Sigmoid colon (tissue), 7 donors: Measurements from ENCODE around the gene INO80E. TPM values are rescaled to one million over a fixed set of nuclear protein-coding genes. Genes with fewer than 3 reads are reported as not detected.

Source experiments
- DNase-seq: peaks from one replicate; pipeline ENCODE4 v3.0.0-alpha.2; 2019
- H3K27ac ChIP-seq, 4 donors: fragments of 200-600 bp; sonication (generic); one replicate each; pipeline ENCODE4 v1.5.1; 2016 to 2019; ENCODE audit warnings: mild to moderate bottlenecking in 1 of 4
- H3K27me3 ChIP-seq, 3 donors: fragments of 200-600 bp; sonication (generic); one replicate each; pipeline ENCODE4 v1.5.1; 2019; ENCODE audit warnings: mild to moderate bottlenecking in 1 of 3
- H3K36me3 ChIP-seq, 4 donors: fragments of 200-600 bp; sonication (generic); one replicate each; pipeline ENCODE4 v1.5.1; 2016 to 2019
- H3K4me1 ChIP-seq, 4 donors: fragments of 200-600 bp; sonication (generic); one replicate each; pipeline ENCODE4 v1.5.1; 2017 to 2019
- H3K4me3 ChIP-seq, 4 donors: fragments of 200-600 bp; sonication (generic); one replicate each; pipeline ENCODE4 v1.5.1; 2017 to 2019; ENCODE audit warnings: mild to moderate bottlenecking in 2 of 4, moderate library complexity in 1 of 4
- H3K9me3 ChIP-seq, 4 donors: fragments of 200-600 bp in 3 of 4; sonication (generic) in 3 of 4; one replicate each; pipeline versions ENCODE4 v1.5.1 to v1.6.1; 2013 to 2019
- EP300 ChIP-seq, 4 donors: sonication (generic); formaldehyde crosslinking; IDR thresholded peaks; one replicate each; pipeline ENCODE4 v1.6.1; 2017; ENCODE audit warnings: antibody characterized with exemption in 4 of 4
- POLR2A ChIP-seq, 2 donors: fragments of 450-650 bp; IDR thresholded peaks; one replicate each; pipeline ENCODE4 v1.6.1; 2016; ENCODE audit warnings: antibody characterized with exemption in 2 of 2, mild to moderate bottlenecking in 2 of 2, moderate library complexity in 2 of 2
- POLR2AphosphoS5 ChIP-seq, 4 donors: sonication (generic); formaldehyde crosslinking; IDR thresholded peaks; one replicate each; pipeline ENCODE4 v1.6.1; 2017; ENCODE audit warnings: antibody characterized with exemption in 4 of 4
- WGBS, 2 donors: extraction: QIAGEN DNeasy Blood & Tissue Kit; methylation state at CpG; one replicate each; pipeline ENCODE4 v1.1.7; 2013; 5-methylcytosine and 5-hydroxymethylcytosine counted together
- intact Hi-C: fragments of 100-400 bp; cut with DNase I; formaldehyde crosslinking; loops from one replicate; pipeline ENCODE4 v1.15.1; 2023
- polyA plus RNA-seq, 3 donors: library from polyadenylated mRNA; stranded (reverse); fragments of 200-250 nt; gene quantifications; one replicate each; pipeline ENCODE4 v1.2.3, GENCODE V29; 2013
- total RNA-seq, 4 donors: library from RNA; depleted of rRNA; stranded (reverse); fragments of >200 nt; gene quantifications; one replicate each; pipeline ENCODE4 v1.1.0, GENCODE V29; 2016
- TF ChIP-seq, protein P1 (sequence below), 4 experiments: fragments of 450-650 bp in 3 of 4; fragments of 200-600 bp in 1 of 4; IDR thresholded peaks; one replicate each; pipeline ENCODE4 v1.5.1; 2016 to 2019; ENCODE audit warnings: antibody characterized with exemption in 4 of 4, mild to moderate bottlenecking in 3 of 4, moderate library complexity in 2 of 4
- donor health status: healthy with polysubstance abuse.
- donor health status: Bipolar disorder and iron deficiency.
- donor health status: healthy.

INO80E gene
- total and polyA plus RNA-seq, 7 donors: 49.2 to 174 (median 59.8) TPM

DNA sequence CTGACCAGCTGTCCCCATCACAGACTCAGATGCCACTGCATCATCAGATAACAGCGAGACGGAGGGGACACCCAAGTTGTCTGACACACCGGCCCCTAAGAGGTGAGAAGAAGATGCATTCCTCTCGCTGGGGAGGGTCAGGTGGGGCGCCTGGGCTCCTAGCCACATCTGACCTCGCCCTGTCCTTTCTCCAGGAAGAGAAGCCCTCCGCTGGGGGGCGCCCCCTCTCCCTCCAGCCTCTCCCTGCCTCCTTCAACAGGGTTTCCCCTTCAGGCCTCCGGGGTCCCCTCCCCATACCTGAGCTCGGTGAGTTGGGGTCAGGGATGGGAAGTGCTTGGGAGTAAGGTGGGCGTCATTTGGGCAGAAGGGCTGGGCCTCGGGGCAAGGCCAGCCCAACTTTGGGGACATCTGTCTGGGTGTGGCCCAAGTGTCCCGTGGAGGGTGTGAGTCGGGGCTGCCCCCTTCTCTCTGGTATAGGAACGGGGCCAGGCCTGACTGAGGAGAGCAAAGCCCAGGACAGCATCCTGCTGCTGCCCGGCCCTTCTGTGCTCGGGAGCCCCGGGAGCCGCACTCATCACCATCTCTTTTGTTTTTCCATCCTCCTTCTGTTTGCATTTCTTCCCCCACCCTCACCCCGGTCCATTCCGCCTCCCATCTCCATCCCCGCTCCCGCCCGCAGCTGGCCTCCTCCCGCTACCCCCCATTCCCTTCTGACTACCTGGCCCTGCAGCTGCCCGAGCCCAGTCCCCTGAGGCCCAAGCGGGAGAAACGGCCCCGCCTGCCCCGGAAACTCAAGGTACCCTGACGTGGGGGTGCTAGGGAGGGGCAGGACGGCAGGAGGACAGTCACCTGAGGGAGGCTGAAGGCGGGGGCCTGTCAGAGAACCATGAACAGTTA is 4.9 kb downstream of the INO80E start:
- no peak for TF ChIP-seq POLR2AphosphoS5 (IDR thresholded peaks at IDR 0.05)
- no peak for TF ChIP-seq POLR2A (IDR thresholded peaks at IDR 0.05)
- TF ChIP-seq, protein P1, sequence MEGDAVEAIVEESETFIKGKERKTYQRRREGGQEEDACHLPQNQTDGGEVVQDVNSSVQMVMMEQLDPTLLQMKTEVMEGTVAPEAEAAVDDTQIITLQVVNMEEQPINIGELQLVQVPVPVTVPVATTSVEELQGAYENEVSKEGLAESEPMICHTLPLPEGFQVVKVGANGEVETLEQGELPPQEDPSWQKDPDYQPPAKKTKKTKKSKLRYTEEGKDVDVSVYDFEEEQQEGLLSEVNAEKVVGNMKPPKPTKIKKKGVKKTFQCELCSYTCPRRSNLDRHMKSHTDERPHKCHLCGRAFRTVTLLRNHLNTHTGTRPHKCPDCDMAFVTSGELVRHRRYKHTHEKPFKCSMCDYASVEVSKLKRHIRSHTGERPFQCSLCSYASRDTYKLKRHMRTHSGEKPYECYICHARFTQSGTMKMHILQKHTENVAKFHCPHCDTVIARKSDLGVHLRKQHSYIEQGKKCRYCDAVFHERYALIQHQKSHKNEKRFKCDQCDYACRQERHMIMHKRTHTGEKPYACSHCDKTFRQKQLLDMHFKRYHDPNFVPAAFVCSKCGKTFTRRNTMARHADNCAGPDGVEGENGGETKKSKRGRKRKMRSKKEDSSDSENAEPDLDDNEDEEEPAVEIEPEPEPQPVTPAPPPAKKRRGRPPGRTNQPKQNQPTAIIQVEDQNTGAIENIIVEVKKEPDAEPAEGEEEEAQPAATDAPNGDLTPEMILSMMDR (IDR thresholded peaks at IDR 0.05): no peak
- Histone ChIP-seq H3K4me3 (no peak overlapping the region), H3K27me3 (no peaks in the 10 kb centered on the region), H3K27ac (no peak overlapping the region), H3K4me1 (peaks cover 0 to 21% (median 19%) of the 10 kb centered on the region in 4 donors), H3K36me3 (peaks cover 0 to 53% (median 9%) of the 10 kb centered on the region in 4 donors), H3K9me3 (no peaks in the 10 kb centered on the region)
- no peak for DNase-seq
- intact Hi-C loops: no loop called here
- 86 to 88% methylated on average over 33 of the region's 33 CpGs for WGBS, 2 donors

DNA sequence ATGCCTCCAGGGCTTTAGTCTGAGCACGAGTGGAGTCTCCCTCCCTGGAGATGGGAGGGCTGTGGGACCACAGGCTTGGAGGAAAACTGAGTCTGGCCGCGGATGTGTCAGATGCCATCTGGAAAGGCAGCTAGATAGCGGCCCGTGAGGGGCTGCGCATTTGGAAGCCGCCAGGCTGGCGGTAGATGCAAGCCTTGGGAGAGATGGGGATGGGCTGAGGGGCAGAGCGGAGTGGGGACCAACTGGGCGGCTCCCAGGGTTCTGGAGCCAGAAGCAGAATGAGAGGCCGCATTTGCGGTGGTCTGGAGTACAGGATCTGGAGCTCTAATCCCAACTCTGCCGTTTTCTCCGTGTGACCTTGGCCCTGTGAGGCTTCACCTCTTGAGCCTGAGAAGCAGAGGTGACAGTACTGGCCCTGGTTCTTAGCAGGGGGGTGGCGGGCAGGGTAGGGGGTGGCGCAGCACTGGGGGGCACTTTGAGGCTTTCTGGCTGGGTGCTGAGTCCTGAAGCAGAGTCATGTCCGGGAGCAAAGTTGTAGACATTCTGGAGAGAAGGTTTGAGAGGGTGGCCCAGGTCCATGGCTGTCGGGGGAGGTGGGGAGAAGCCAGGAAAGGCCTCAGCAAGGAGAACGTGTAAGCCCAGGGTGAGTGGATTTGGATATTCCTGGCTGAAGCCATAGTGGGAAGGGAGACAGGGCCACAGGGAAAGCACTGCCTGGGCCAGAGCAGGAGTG is 6.7 kb downstream of the INO80E start:
- peaks cover 0 to 48% (median 9%) of the 10 kb centered on the region in 4 donors for H3K36me3 ChIP-seq
- no peak overlapping the region for H3K27ac ChIP-seq
- TF ChIP-seq, protein P1 (IDR thresholded peaks at IDR 0.05): no peak
- no peak for TF ChIP-seq EP300 (IDR thresholded peaks at IDR 0.05)
- no peak for TF ChIP-seq POLR2AphosphoS5 (IDR thresholded peaks at IDR 0.05)
- TF ChIP-seq POLR2A (IDR thresholded peaks at IDR 0.05): no peak
- peaks cover 0 to 9% (median 6%) of the 10 kb centered on the region in 4 donors for H3K4me1 ChIP-seq
- intact Hi-C loops: no loop called here
- H3K4me3 ChIP-seq: no peak overlapping the region
- H3K9me3 ChIP-seq: no peaks in the 10 kb centered on the region
- H3K27me3 ChIP-seq: no peaks in the 10 kb centered on the region
- WGBS, 2 donors: 90 to 92% methylated on average over 19 of the region's 19 CpGs
- no peak for DNase-seq

DNA sequence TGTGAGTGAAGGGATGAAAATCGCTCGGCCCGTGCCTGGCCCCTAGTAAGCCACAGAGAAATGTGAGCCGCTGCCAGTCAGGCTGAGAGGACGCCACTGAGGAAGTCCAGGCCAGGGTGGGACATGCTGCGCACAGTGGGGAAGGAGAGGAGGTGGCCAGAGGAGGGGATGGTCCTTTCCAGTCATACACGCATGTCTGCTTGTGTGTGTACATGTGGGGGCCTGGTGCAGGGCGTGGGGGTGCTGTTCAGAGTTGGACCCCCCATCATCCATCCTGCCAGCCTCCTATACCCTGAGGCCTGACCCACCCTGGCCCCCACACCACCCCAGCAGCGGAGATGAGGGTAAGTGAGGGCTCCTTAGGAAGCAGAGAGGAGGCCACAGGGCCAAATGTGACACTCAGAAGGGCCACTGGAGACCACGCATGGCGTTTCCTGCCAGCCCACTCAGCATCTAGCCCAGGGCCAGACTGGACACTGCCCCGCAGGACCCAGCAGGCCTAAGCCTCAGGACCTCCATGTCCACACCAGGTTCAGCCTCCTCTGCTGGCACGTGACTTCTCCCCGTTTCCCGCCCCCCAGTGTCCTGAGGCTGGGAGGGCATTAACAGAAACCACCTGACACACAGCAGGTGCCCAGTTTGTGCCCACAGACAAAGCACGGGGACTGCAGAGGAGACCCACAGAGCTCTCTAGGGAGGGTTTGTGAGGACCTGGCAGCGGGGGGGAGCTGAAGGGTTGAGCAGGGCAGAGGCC is 7.8 kb downstream of the INO80E start:
- Histone ChIP-seq H3K9me3 (no peaks in the 10 kb centered on the region), H3K36me3 (peaks cover 0 to 41% (median 7%) of the 10 kb centered on the region in 4 donors), H3K27ac (no peak overlapping the region), H3K27me3 (peaks cover 0 to 6% (median under 1%) of the 10 kb centered on the region in 3 donors), H3K4me3 (no peak overlapping the region), H3K4me1 (peaks cover 0 to 9% (median 6%) of the 10 kb centered on the region in 4 donors)
- intact Hi-C loops: no loop called here
- TF ChIP-seq EP300 (IDR thresholded peaks at IDR 0.05) (no peak), POLR2A (IDR thresholded peaks at IDR 0.05) (no peak), POLR2AphosphoS5 (IDR thresholded peaks at IDR 0.05) (no peak)
- TF ChIP-seq, protein P1 (IDR thresholded peaks at IDR 0.05): no peak
- no peak for DNase-seq
- WGBS, 2 donors: 86 to 88% methylated on average over 17 of the region's 17 CpGs

DNA sequence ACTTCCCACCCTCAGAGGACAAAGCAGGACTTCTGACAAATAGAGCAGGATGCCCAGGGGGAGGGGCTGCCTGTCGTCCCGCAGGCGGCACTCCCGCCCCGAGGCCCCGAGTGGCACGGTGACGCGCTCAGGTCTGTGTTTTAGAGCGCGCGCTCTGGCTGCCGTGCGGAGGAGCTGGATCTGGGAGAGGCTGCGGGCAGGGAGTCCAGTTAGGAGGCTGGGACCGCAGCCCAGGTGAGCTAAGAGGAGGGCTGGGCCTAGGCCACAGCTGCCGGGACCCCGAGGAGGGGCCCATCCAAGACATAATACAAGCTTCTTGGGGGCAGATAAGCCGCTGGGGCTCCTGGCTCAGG is 8.4 kb downstream of the INO80E start:
- Histone ChIP-seq H3K9me3 (no peaks in the 10 kb centered on the region), H3K36me3 (peaks cover 0 to 36% (median 7%) of the 10 kb centered on the region in 4 donors), H3K4me1 (peaks cover 0 to 9% (median 6%) of the 10 kb centered on the region in 4 donors), H3K27ac (no peak overlapping the region), H3K27me3 (peaks cover 0 to 12% (median 6%) of the 10 kb centered on the region in 3 donors), H3K4me3 (no peak overlapping the region)
- TF ChIP-seq POLR2A (IDR thresholded peaks at IDR 0.05): no peak
- no peak for TF ChIP-seq EP300 (IDR thresholded peaks at IDR 0.05)
- no peak for TF ChIP-seq POLR2AphosphoS5 (IDR thresholded peaks at IDR 0.05)
- TF ChIP-seq, protein P1 (IDR thresholded peaks at IDR 0.05): no peak
- DNase-seq: no peak
- 61 to 69% methylated on average over 19 of the region's 19 CpGs for WGBS, 2 donors
- intact Hi-C loops: no loop called here
